Esophagus squamous epithelium (tissue), 4 donors: Measurements from ENCODE around the gene SKAP1.

Experiments used
- CTCF ChIP-seq, 6 experiments: fragments of 450-650 bp in 4 of 6; fragments of 200-600 bp in 2 of 6; sonication (generic) in 2 of 6; IDR thresholded peaks; one replicate each; pipeline ENCODE4 v1.5.1; 2016 to 2019; ENCODE audit warnings: antibody characterized with exemption in 6 of 6, mild to moderate bottlenecking in 4 of 6, moderate library complexity in 4 of 6
- POLR2A ChIP-seq, 4 donors: fragments of 450-650 bp; IDR thresholded peaks; one replicate each; pipeline ENCODE4 v1.6.1; 2017; ENCODE audit warnings: antibody characterized with exemption in 4 of 4, mild to moderate bottlenecking in 4 of 4, moderate library complexity in 3 of 4

DNA sequence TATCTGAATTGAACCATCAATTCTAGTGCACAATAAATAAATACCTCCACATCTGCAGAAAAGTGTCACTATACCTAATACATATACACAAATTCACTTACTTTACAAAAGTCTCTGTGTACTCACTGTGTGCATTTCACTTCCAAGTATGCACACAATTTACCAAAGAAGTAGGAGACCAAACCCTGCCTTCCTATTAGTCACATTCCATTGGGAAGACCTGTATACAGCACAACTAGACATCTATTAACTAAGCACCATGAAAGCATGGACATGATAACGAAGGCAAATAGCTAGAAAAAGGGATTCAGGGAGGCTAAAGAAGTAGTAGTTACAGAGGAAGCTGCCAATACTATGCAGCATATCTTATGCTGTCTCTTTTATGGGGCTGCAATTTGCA, 183.0 kb downstream of the SKAP1 start:
- TF ChIP-seq CTCF (IDR thresholded peaks at IDR 0.05) (no peak), POLR2A (IDR thresholded peaks at IDR 0.05) (no peak)
